ENCODE results near the gene TMC1.

DNA sequence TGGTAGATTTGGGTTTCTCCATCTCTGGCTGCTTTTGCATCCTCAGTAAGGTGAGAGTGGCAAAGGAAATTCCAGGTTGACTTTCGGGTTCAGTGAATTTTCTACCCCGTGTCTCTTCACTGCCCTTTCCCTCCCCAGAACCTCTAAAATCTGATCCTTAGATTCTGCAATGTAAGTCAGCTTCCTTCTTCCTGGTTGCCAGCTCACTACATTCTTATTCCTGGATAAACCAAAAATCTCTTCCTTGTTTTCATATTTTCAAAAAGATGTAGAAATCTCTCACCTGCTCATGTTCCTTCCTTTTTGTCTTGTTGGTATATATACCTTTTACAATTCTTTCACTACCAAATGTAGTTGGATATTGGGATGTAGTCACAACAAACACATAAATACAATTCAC, 145.8 kb downstream of the TMC1 start:
- TF ChIP-seq, protein P1, sequence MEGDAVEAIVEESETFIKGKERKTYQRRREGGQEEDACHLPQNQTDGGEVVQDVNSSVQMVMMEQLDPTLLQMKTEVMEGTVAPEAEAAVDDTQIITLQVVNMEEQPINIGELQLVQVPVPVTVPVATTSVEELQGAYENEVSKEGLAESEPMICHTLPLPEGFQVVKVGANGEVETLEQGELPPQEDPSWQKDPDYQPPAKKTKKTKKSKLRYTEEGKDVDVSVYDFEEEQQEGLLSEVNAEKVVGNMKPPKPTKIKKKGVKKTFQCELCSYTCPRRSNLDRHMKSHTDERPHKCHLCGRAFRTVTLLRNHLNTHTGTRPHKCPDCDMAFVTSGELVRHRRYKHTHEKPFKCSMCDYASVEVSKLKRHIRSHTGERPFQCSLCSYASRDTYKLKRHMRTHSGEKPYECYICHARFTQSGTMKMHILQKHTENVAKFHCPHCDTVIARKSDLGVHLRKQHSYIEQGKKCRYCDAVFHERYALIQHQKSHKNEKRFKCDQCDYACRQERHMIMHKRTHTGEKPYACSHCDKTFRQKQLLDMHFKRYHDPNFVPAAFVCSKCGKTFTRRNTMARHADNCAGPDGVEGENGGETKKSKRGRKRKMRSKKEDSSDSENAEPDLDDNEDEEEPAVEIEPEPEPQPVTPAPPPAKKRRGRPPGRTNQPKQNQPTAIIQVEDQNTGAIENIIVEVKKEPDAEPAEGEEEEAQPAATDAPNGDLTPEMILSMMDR (IDR thresholded peaks at IDR 0.05), result no peak
- TF ChIP-seq POLR2A (IDR thresholded peaks at IDR 0.05), result no peak
